ENCODE data around the gene ANO6. TPM values are rescaled to one million over a fixed set of nuclear protein-coding genes. Genes with fewer than 3 reads are reported as not detected.

The ANO6 gene
- total RNA-seq, 1 experiment from 2014 or later, result 59.3 TPM

- TF ChIP-seq, protein P1, sequence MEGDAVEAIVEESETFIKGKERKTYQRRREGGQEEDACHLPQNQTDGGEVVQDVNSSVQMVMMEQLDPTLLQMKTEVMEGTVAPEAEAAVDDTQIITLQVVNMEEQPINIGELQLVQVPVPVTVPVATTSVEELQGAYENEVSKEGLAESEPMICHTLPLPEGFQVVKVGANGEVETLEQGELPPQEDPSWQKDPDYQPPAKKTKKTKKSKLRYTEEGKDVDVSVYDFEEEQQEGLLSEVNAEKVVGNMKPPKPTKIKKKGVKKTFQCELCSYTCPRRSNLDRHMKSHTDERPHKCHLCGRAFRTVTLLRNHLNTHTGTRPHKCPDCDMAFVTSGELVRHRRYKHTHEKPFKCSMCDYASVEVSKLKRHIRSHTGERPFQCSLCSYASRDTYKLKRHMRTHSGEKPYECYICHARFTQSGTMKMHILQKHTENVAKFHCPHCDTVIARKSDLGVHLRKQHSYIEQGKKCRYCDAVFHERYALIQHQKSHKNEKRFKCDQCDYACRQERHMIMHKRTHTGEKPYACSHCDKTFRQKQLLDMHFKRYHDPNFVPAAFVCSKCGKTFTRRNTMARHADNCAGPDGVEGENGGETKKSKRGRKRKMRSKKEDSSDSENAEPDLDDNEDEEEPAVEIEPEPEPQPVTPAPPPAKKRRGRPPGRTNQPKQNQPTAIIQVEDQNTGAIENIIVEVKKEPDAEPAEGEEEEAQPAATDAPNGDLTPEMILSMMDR (conservative IDR thresholded peaks at IDR 0.05; ENCODE audit: low read depth, low read length), result no peak
- TF ChIP-seq EZH2 (IDR thresholded peaks at IDR 0.05; ENCODE audit: borderline replicate concordance, low read depth, low read length, poor library complexity, severe bottlenecking), result no peak
- POLR2A ChIA-PET (ENCODE audit: low non-redundant PET), result no interaction called here
- Histone ChIP-seq H3K9me3 (ENCODE audit: low read depth, low read length, poor library complexity, severe bottlenecking) (no peaks in the 10 kb centered on the region), H3K4me1 (ENCODE audit: insufficient read depth, low read length, poor library complexity, severe bottlenecking) (peaks cover 14% of the 10 kb centered on the region), H3K4me3 (ENCODE audit: low read depth, low read length, poor library complexity, severe bottlenecking) (no peak overlapping the region), H3K27me3 (replicated peaks; ENCODE audit: insufficient read depth, low read depth, low read length, poor library complexity) (no peaks in the 10 kb centered on the region), H3K27ac (ENCODE audit: low read depth, low read length, poor library complexity, severe bottlenecking) (no peak overlapping the region), H3K36me3 (ENCODE audit: insufficient read depth, low read length, poor library complexity, severe bottlenecking) (no peaks in the 10 kb centered on the region)
- DNase-seq (ENCODE audit: low spot score), result no peak
- BruUV-seq (replicated peaks), result no TSS peak
- CTCF ChIA-PET, result no interaction called here
- intact Hi-C loops (cut with micrococcal nuclease; ENCODE audit: unreplicated experiment), result no loop called here
Measured at GRCh38 chr12:45292486-45293195, 76.7 kb downstream of the ANO6 start.

- intact Hi-C loops (cut with micrococcal nuclease; ENCODE audit: unreplicated experiment), result no loop called here
- Histone ChIP-seq H3K9me3 (ENCODE audit: low read depth, low read length, poor library complexity, severe bottlenecking) (no peaks in the 10 kb centered on the region), H3K4me1 (ENCODE audit: insufficient read depth, low read length, poor library complexity, severe bottlenecking) (peaks cover 24% of the 10 kb centered on the region), H3K27me3 (replicated peaks; ENCODE audit: insufficient read depth, low read depth, low read length, poor library complexity) (no peaks in the 10 kb centered on the region), H3K27ac (ENCODE audit: low read depth, low read length, poor library complexity, severe bottlenecking) (no peak overlapping the region), H3K36me3 (ENCODE audit: insufficient read depth, low read length, poor library complexity, severe bottlenecking) (no peaks in the 10 kb centered on the region), H3K4me3 (ENCODE audit: low read depth, low read length, poor library complexity, severe bottlenecking) (no peak overlapping the region)
- POLR2A ChIA-PET (ENCODE audit: low non-redundant PET), result no interaction called here
- CTCF ChIA-PET, result no interaction called here
- no TSS peak for BruUV-seq (replicated peaks)
- TF ChIP-seq EZH2 (IDR thresholded peaks at IDR 0.05; ENCODE audit: borderline replicate concordance, low read depth, low read length, poor library complexity, severe bottlenecking), result no peak
- TF ChIP-seq, protein P1 (conservative IDR thresholded peaks at IDR 0.05; ENCODE audit: low read depth, low read length), result no peak
- DNase-seq (ENCODE audit: low spot score), result no peak
Measured at GRCh38 chr12:45294906-45295305, 79.0 kb downstream of the ANO6 start.

DNA sequence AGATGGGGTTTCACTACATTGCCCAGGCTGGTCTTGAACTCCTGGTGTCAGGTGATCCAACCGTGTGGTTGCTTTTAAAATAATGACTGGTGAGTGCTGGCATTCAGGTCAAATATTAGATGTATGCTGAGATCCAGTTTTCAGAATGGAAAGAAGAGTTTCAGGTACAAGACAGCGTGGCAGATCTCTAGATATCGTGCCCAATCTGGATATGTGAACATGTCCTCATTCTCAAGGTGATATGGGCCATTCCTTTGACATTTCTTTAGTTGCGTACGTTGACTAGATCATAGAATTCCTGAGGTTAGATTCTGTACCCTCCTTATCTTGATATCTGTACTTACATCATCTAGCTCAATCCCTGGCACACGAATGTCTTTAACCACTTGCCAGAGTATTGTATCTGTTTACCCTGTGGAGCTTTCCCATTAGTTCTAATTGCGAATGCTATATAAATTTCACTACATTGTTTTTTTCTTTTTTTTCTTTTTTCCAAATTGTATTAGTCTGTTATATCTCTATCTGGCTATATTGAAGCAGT is 80.2 kb downstream of the ANO6 start:
- POLR2A ChIA-PET (ENCODE audit: low non-redundant PET), result no interaction called here
- TF ChIP-seq EZH2 (IDR thresholded peaks at IDR 0.05; ENCODE audit: borderline replicate concordance, low read depth, low read length, poor library complexity, severe bottlenecking), result no peak
- TF ChIP-seq, protein P1 (conservative IDR thresholded peaks at IDR 0.05; ENCODE audit: low read depth, low read length), result no peak
- no TSS peak for BruUV-seq (replicated peaks)
- Histone ChIP-seq H3K27me3 (replicated peaks; ENCODE audit: insufficient read depth, low read depth, low read length, poor library complexity) (no peaks in the 10 kb centered on the region), H3K27ac (ENCODE audit: low read depth, low read length, poor library complexity, severe bottlenecking) (no peak overlapping the region), H3K9me3 (ENCODE audit: low read depth, low read length, poor library complexity, severe bottlenecking) (no peaks in the 10 kb centered on the region), H3K4me3 (ENCODE audit: low read depth, low read length, poor library complexity, severe bottlenecking) (no peak overlapping the region), H3K36me3 (ENCODE audit: insufficient read depth, low read length, poor library complexity, severe bottlenecking) (no peaks in the 10 kb centered on the region), H3K4me1 (ENCODE audit: insufficient read depth, low read length, poor library complexity, severe bottlenecking) (peaks cover 20% of the 10 kb centered on the region)
- intact Hi-C loops (cut with micrococcal nuclease; ENCODE audit: unreplicated experiment), result no loop called here
- no peak for DNase-seq (ENCODE audit: low spot score)
- CTCF ChIA-PET, result no interaction called here
